HEK293 (cell line): Measurements from ENCODE around the gene MCM3AP.

ENCODE experiments used
- GLIS2 ChIP-seq: fragments of 450-650 bp; formaldehyde crosslinking; IDR thresholded peaks from 2 replicates; pipeline ENCODE4 v1.5.1; 2016; ENCODE audit warnings: missing biosample characterization, missing genetic modification characterization
- IKZF3 ChIP-seq: fragments of 450-650 bp; IDR thresholded peaks from 2 replicates; pipeline ENCODE4 v1.5.0; 2018; ENCODE audit warnings: missing biosample characterization, mild to moderate bottlenecking, missing genetic modification characterization, moderate library complexity
- OSR2 ChIP-seq: fragments of 450-650 bp; formaldehyde crosslinking; IDR thresholded peaks from 2 replicates; pipeline ENCODE4 v1.5.1; 2016; ENCODE audit warnings: missing biosample characterization, missing genetic modification characterization
- OVOL3 ChIP-seq: fragments of 450-650 bp; formaldehyde crosslinking; IDR thresholded peaks from 2 replicates; pipeline ENCODE4 v1.5.1; 2016; ENCODE audit warnings: missing biosample characterization, missing genetic modification characterization
- SALL2 ChIP-seq: fragments of 450-650 bp; formaldehyde crosslinking; IDR thresholded peaks from 2 replicates; pipeline ENCODE4 v1.5.0; 2017; ENCODE audit warnings: missing biosample characterization, mild to moderate bottlenecking, missing genetic modification characterization, borderline replicate concordance
- SP2 ChIP-seq: fragments of 450-650 bp; formaldehyde crosslinking; IDR thresholded peaks from 2 replicates; pipeline ENCODE4 v1.5.1; 2016; ENCODE audit warnings: missing biosample characterization, missing genetic modification characterization
- ZBTB21 ChIP-seq: fragments of 450-650 bp; formaldehyde crosslinking; IDR thresholded peaks from 2 replicates; pipeline ENCODE4 v1.5.1; 2017; ENCODE audit warnings: missing biosample characterization, missing genetic modification characterization
- ZNF138 ChIP-seq: fragments of 450-650 bp; formaldehyde crosslinking; IDR thresholded peaks from 2 replicates; pipeline ENCODE4 v1.5.1; 2016; ENCODE audit warnings: missing biosample characterization, missing genetic modification characterization, borderline replicate concordance
- ZNF140 ChIP-seq: fragments of 450-650 bp; formaldehyde crosslinking; IDR thresholded peaks from 2 replicates; pipeline ENCODE4 v1.5.1; 2016; ENCODE audit warnings: missing biosample characterization, missing genetic modification characterization
- ZNF155 ChIP-seq: fragments of 450-650 bp; formaldehyde crosslinking; IDR thresholded peaks from 2 replicates; pipeline ENCODE4 v1.5.1; 2016; ENCODE audit warnings: missing biosample characterization, missing genetic modification characterization
- ZNF157 ChIP-seq: fragments of 450-650 bp; formaldehyde crosslinking; IDR thresholded peaks from 2 replicates; pipeline ENCODE4 v1.5.1; 2016; ENCODE audit warnings: missing biosample characterization, missing genetic modification characterization
- ZNF19 ChIP-seq: fragments of 450-650 bp; formaldehyde crosslinking; IDR thresholded peaks from 2 replicates; pipeline ENCODE4; 2016; ENCODE audit warnings: missing biosample characterization, missing genetic modification characterization, low read depth
- ZNF202 ChIP-seq: fragments of 450-650 bp; formaldehyde crosslinking; IDR thresholded peaks from 2 replicates; pipeline ENCODE4 v1.5.1; 2016; ENCODE audit warnings: missing biosample characterization, missing genetic modification characterization, borderline replicate concordance
- ZNF37A ChIP-seq: fragments of 450-650 bp; IDR thresholded peaks from 2 replicates; pipeline ENCODE4 v1.5.1; 2018; ENCODE audit warnings: missing biosample characterization, missing genetic modification characterization
- ZNF501 ChIP-seq: fragments of 450-650 bp; formaldehyde crosslinking; IDR thresholded peaks from 2 replicates; pipeline ENCODE4 v1.5.1; 2016; ENCODE audit warnings: missing biosample characterization, missing genetic modification characterization
- ZNF555 ChIP-seq: fragments of 450-650 bp; formaldehyde crosslinking; conservative IDR thresholded peaks from 2 replicates; pipeline ENCODE4 v1.5.1; 2017; ENCODE audit warnings: missing biosample characterization, mild to moderate bottlenecking, missing genetic modification characterization, inconsistent platforms
- ZNF596 ChIP-seq: fragments of 450-650 bp; IDR thresholded peaks from 2 replicates; pipeline ENCODE4 v1.5.0; 2018; ENCODE audit warnings: missing biosample characterization, mild to moderate bottlenecking, missing genetic modification characterization, moderate library complexity
- ZNF624 ChIP-seq: fragments of 450-650 bp; formaldehyde crosslinking; IDR thresholded peaks from 2 replicates; pipeline ENCODE4 v1.5.1; 2017; ENCODE audit warnings: missing biosample characterization, missing genetic modification characterization
- ZNF664 ChIP-seq: fragments of 450-650 bp; formaldehyde crosslinking; IDR thresholded peaks from 2 replicates; pipeline ENCODE4 v1.5.1; 2016; ENCODE audit warnings: missing biosample characterization, missing genetic modification characterization
- ZNF670 ChIP-seq: fragments of 450-650 bp; formaldehyde crosslinking; IDR thresholded peaks from 2 replicates; pipeline ENCODE4 v1.5.1; 2016; ENCODE audit warnings: missing biosample characterization, missing genetic modification characterization, low read depth
- ZNF677 ChIP-seq: fragments of 450-650 bp; IDR thresholded peaks from 2 replicates; pipeline ENCODE4 v1.5.0; 2018; ENCODE audit warnings: missing biosample characterization, mild to moderate bottlenecking, missing genetic modification characterization, moderate library complexity
- ZNF768 ChIP-seq: fragments of 450-650 bp; formaldehyde crosslinking; IDR thresholded peaks from 2 replicates; pipeline ENCODE4 v1.5.1; 2018; ENCODE audit warnings: missing biosample characterization, mild to moderate bottlenecking, missing genetic modification characterization
- ZSCAN16 ChIP-seq: fragments of 450-650 bp; formaldehyde crosslinking; IDR thresholded peaks from 2 replicates; pipeline ENCODE4 v1.5.1; 2016; ENCODE audit warnings: missing biosample characterization, missing genetic modification characterization
- ZSCAN23 ChIP-seq: fragments of 450-650 bp; formaldehyde crosslinking; IDR thresholded peaks from 2 replicates; pipeline ENCODE4 v1.5.1; 2016; ENCODE audit warnings: missing biosample characterization, missing genetic modification characterization
- TF ChIP-seq, protein P1 (sequence below): fragments of 450-650 bp; formaldehyde crosslinking; IDR thresholded peaks from 2 replicates; pipeline ENCODE4 v1.5.1; 2016; ENCODE audit warnings: missing biosample characterization, missing genetic modification characterization
- TF ChIP-seq, protein P2 (sequence below): fragments of 450-650 bp; formaldehyde crosslinking; IDR thresholded peaks from 2 replicates; pipeline ENCODE4 v1.5.1; 2016; ENCODE audit warnings: missing biosample characterization, missing genetic modification characterization, borderline replicate concordance
- TF ChIP-seq, protein P3 (sequence below): fragments of 450-650 bp; formaldehyde crosslinking; IDR thresholded peaks from 2 replicates; pipeline ENCODE4 v1.5.1; 2016; ENCODE audit warnings: missing biosample characterization, missing genetic modification characterization
- TF ChIP-seq, protein P4 (sequence below): fragments of 450-650 bp; formaldehyde crosslinking; IDR thresholded peaks from 2 replicates; pipeline ENCODE4 v1.5.1; 2016; ENCODE audit warnings: missing biosample characterization, missing genetic modification characterization

Gene MCM3AP

DNA sequence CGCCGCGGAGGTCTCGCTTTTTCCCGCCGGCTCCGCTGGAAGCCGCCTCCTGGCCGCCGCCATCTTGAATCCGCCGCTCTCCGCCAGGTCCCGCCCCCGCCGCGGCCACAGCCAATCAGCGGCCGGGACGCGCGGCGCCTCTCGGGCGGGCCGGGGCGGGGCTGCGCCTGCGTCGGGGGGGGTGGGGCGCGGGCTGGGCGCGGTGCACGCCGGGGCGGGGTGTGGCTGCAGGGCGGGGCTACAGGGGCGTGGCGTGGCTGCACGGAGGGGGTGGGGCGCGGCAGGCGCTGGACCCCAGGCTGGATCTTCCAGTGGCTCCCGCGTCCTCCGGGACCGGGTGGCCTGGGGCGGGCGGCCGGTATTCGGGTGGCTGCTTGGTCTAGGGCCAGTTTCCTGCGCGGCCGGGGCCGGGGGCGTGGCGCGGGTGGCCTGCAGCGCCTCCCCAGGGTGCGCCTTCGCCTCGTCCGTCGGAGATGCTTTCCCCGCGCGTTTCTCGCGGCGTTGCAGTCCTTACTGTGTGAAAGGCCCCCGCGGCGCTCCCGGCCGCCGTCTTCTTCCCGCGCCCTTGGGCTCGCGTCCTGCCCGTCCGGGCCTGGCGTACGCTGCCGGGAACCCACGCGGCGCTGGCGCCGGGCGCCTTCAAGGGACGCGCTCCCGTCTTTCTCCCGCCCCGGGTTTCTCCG lies 39.1 kb upstream of the MCM3AP start (continued):
- no peak for TF ChIP-seq ZBTB21 (tag by site-specific recombination)
- TF ChIP-seq ZNF664 (tag by site-specific recombination) = no peak
- TF ChIP-seq ZNF501 (tag by site-specific recombination) = no peak
- TF ChIP-seq ZNF37A (tag by site-specific recombination) = no peak
- TF ChIP-seq, protein P1, sequence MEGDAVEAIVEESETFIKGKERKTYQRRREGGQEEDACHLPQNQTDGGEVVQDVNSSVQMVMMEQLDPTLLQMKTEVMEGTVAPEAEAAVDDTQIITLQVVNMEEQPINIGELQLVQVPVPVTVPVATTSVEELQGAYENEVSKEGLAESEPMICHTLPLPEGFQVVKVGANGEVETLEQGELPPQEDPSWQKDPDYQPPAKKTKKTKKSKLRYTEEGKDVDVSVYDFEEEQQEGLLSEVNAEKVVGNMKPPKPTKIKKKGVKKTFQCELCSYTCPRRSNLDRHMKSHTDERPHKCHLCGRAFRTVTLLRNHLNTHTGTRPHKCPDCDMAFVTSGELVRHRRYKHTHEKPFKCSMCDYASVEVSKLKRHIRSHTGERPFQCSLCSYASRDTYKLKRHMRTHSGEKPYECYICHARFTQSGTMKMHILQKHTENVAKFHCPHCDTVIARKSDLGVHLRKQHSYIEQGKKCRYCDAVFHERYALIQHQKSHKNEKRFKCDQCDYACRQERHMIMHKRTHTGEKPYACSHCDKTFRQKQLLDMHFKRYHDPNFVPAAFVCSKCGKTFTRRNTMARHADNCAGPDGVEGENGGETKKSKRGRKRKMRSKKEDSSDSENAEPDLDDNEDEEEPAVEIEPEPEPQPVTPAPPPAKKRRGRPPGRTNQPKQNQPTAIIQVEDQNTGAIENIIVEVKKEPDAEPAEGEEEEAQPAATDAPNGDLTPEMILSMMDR = peak; percentile 71
- no peak for TF ChIP-seq ZNF202
- TF ChIP-seq ZNF768 (tag by site-specific recombination) = no peak
- no peak for TF ChIP-seq SALL2 (tag by site-specific recombination)
- peak; percentile 62; the same call in 1 of the 2 replicates for TF ChIP-seq ZNF677 (tag by site-specific recombination)
- no peak for TF ChIP-seq ZNF138 (tag by site-specific recombination)
- no peak for TF ChIP-seq ZNF157
- peak; percentile 87 for TF ChIP-seq GLIS2
- TF ChIP-seq ZNF624 = no peak
- TF ChIP-seq ZNF596 (tag by site-specific recombination) = no peak
- TF ChIP-seq, protein P2, sequence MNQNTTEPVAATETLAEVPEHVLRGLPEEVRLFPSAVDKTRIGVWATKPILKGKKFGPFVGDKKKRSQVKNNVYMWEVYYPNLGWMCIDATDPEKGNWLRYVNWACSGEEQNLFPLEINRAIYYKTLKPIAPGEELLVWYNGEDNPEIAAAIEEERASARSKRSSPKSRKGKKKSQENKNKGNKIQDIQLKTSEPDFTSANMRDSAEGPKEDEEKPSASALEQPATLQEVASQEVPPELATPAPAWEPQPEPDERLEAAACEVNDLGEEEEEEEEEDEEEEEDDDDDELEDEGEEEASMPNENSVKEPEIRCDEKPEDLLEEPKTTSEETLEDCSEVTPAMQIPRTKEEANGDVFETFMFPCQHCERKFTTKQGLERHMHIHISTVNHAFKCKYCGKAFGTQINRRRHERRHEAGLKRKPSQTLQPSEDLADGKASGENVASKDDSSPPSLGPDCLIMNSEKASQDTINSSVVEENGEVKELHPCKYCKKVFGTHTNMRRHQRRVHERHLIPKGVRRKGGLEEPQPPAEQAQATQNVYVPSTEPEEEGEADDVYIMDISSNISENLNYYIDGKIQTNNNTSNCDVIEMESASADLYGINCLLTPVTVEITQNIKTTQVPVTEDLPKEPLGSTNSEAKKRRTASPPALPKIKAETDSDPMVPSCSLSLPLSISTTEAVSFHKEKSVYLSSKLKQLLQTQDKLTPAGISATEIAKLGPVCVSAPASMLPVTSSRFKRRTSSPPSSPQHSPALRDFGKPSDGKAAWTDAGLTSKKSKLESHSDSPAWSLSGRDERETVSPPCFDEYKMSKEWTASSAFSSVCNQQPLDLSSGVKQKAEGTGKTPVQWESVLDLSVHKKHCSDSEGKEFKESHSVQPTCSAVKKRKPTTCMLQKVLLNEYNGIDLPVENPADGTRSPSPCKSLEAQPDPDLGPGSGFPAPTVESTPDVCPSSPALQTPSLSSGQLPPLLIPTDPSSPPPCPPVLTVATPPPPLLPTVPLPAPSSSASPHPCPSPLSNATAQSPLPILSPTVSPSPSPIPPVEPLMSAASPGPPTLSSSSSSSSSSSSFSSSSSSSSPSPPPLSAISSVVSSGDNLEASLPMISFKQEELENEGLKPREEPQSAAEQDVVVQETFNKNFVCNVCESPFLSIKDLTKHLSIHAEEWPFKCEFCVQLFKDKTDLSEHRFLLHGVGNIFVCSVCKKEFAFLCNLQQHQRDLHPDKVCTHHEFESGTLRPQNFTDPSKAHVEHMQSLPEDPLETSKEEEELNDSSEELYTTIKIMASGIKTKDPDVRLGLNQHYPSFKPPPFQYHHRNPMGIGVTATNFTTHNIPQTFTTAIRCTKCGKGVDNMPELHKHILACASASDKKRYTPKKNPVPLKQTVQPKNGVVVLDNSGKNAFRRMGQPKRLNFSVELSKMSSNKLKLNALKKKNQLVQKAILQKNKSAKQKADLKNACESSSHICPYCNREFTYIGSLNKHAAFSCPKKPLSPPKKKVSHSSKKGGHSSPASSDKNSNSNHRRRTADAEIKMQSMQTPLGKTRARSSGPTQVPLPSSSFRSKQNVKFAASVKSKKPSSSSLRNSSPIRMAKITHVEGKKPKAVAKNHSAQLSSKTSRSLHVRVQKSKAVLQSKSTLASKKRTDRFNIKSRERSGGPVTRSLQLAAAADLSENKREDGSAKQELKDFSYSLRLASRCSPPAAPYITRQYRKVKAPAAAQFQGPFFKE (tag by site-specific recombination) = no peak
- TF ChIP-seq OSR2 (tag by site-specific recombination) = no peak; the same call in 1 of the 2 replicates
- TF ChIP-seq ZSCAN16 (tag by site-specific recombination) = no peak
- no peak for TF ChIP-seq ZNF140
- TF ChIP-seq ZNF155 (tag by site-specific recombination) = no peak
- TF ChIP-seq ZNF19 (tag by site-specific recombination) = no peak
- TF ChIP-seq ZNF670 = no peak
- TF ChIP-seq, protein P3, sequence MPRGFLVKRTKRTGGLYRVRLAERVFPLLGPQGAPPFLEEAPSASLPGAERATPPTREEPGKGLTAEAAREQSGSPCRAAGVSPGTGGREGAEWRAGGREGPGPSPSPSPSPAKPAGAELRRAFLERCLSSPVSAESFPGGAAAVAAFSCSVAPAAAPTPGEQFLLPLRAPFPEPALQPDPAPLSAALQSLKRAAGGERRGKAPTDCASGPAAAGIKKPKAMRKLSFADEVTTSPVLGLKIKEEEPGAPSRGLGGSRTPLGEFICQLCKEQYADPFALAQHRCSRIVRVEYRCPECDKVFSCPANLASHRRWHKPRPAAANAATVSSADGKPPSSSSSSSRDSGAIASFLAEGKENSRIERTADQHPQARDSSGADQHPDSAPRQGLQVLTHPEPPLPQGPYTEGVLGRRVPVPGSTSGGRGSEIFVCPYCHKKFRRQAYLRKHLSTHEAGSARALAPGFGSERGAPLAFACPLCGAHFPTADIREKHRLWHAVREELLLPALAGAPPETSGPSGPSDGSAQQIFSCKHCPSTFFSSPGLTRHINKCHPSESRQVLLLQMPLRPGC (tag by site-specific recombination) = peak; percentile 21
- TF ChIP-seq ZSCAN23 (tag by site-specific recombination) = no peak
- TF ChIP-seq IKZF3 (tag by site-specific recombination) = peak; percentile 96
- TF ChIP-seq OVOL3 (tag by site-specific recombination) = 0 out of 2 replicates have a peak, but pooled peaks have one; percentile 13
- TF ChIP-seq SP2 (tag by site-specific recombination) = peak; percentile 33
- TF ChIP-seq ZNF555 (tag by site-specific recombination) = no peak
- TF ChIP-seq, protein P4, sequence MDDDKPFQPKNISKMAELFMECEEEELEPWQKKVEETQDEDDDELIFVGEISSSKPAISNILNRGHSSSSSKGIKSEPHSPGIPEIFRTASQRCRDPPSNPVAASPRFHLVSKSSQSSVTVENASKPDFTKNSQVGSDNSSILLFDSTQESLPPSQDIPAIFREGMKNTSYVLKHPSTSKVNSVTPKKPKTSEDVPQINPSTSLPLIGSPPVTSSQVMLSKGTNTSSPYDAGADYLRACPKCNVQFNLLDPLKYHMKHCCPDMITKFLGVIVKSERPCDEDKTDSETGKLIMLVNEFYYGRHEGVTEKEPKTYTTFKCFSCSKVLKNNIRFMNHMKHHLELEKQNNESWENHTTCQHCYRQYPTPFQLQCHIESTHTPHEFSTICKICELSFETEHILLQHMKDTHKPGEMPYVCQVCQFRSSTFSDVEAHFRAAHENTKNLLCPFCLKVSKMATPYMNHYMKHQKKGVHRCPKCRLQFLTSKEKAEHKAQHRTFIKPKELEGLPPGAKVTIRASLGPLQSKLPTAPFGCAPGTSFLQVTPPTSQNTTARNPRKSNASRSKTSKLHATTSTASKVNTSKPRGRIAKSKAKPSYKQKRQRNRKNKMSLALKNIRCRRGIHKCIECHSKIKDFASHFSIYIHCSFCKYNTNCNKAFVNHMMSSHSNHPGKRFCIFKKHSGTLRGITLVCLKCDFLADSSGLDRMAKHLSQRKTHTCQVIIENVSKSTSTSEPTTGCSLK = no peak
